Common myeloid progenitor, CD34-positive (primary cell): Measurements from ENCODE around the gene ETNK2.
"Not testable (repeated sequence)": the region's sequence is repeated elsewhere in the genome, so short reads cannot be mapped to it uniquely, and the experiment has no call there.

Experiments used
- CTCF ChIA-PET: fragments of 350-600 bp; sonication (Branson Sonifier 250); formaldehyde crosslinking; loops from one replicate; lab custom pipeline; 2021; ENCODE audit warnings: antibody characterized with exemption; lab: Charles Lee
- POLR2A ChIA-PET: fragments of 350-600 bp; sonication (Branson Sonifier 250); formaldehyde crosslinking; loops from one replicate; lab custom pipeline; 2021; ENCODE audit warnings: antibody characterized with exemption; lab: Charles Lee
- DNase-seq, 3 donors: peaks; one replicate each; pipeline versions ENCODE4 v3.0.0 to v3.0.0-alpha.2; 2013
- H3K27ac ChIP-seq, 2 experiments: 1 replicate in 1 of 2; 2 replicates in 1 of 2; pipeline ENCODE4 v1.7.0; 2013; ENCODE audit warnings: inconsistent platforms in 2 of 2, low read length in 2 of 2, mild to moderate bottlenecking in 2 of 2, low read depth in 1 of 2, moderate library complexity in 1 of 2; ENCODE audit not compliant: severe bottlenecking in 2 of 2, insufficient read depth in 1 of 2, poor library complexity in 1 of 2
- H3K27me3 ChIP-seq, 5 experiments: replicated peaks in 2 of 5; 1 replicate in 3 of 5; 2 replicates in 2 of 5; pipeline versions ENCODE4 v1.6.1 to v1.7.0; 2013; ENCODE audit warnings: low read length in 4 of 5, mild to moderate bottlenecking in 2 of 5, moderate library complexity in 2 of 5, inconsistent platforms in 1 of 5; ENCODE audit not compliant: insufficient read depth in 5 of 5, control insufficient read depth in 4 of 5
- H3K36me3 ChIP-seq, 4 experiments: 1 replicate in 2 of 4; 2 replicates in 2 of 4; pipeline versions ENCODE4 v1.6.1 to v1.7.0; 2013; ENCODE audit warnings: low read length in 3 of 4, control low read depth in 1 of 4, mild to moderate bottlenecking in 1 of 4; ENCODE audit not compliant: control insufficient read depth in 4 of 4, insufficient read depth in 4 of 4
- H3K4me1 ChIP-seq, 4 experiments: 1 replicate in 3 of 4; 2 replicates in 1 of 4; pipeline versions ENCODE4 v1.6.1 to v1.7.1; 2013; ENCODE audit warnings: low read length in 3 of 4, mild to moderate bottlenecking in 3 of 4, control low read depth in 1 of 4, inconsistent platforms in 1 of 4, moderate library complexity in 1 of 4; ENCODE audit not compliant: control insufficient read depth in 4 of 4, insufficient read depth in 4 of 4; ENCODE audit errors: control extremely low read depth in 1 of 4
- H3K4me3 ChIP-seq, 7 experiments: 1 replicate in 4 of 7; 2 replicates in 3 of 7; pipeline versions ENCODE4 v1.5.1 to v1.7.0; 2013; ENCODE audit warnings: mild to moderate bottlenecking in 7 of 7, low read length in 6 of 7, moderate library complexity in 6 of 7, inconsistent platforms in 2 of 7, low read depth in 2 of 7, control low read depth in 1 of 7; ENCODE audit not compliant: insufficient read depth in 4 of 7, control insufficient read depth in 1 of 7; ENCODE audit errors: extremely low read depth in 1 of 7
- H3K9me3 ChIP-seq, 5 experiments: 1 replicate in 4 of 5; 2 replicates in 1 of 5; pipeline versions ENCODE4 v1.6.1 to v1.7.1; 2013; ENCODE audit warnings: low read length in 4 of 5, mild to moderate bottlenecking in 2 of 5, inconsistent platforms in 1 of 5, low read depth in 1 of 5, moderate library complexity in 1 of 5; ENCODE audit not compliant: control insufficient read depth in 4 of 5, insufficient read depth in 2 of 5; ENCODE audit errors: control extremely low read depth in 1 of 5
- whole genome bisulfite sequencing: methylation state at CpG from one replicate; pipeline ENCODE4 v1.1.5; 2013; ENCODE audit not compliant: insufficient coverage; 5-methylcytosine and 5-hydroxymethylcytosine counted together

The ETNK2 gene

DNA sequence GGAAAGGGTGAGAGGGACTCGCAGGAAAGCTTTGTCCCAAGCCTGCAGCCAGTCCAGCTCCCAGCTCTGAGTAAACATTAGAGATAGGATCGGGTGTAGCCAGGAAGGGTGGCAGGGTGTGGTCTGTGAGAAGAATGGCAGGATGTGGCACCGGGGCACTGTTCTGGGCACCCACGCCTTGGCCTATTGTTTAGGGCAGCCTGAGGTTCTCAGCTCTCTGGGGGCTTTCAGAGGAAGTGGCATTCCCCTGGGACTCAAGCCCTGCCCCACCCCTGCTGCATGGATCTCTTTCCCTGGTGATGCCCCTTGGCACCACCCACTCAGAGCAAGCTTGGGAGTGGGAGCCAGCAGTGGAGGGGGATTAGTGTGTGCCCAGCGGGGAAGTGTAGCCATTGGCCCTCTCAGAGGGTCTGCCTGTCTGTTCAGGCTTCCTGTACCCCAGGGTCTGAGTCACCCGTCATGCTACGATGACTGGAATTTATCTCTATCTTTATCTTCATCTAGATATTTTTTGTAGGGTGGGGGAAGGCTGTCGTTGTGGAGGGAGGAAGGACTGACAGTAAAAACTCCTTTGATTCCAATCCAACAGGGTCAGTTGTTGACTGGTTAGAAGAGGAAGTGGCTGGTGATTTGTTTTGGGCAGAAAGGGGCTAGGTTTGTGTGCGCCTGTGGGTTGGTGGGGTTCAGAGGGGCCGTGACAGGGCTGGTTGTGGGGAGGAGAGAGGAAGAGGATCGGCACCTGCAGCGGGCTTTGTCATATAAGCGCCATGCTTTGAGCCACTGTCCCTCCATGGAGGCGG is 47.3 kb downstream of the ETNK2 start:
- H3K4me1 ChIP-seq, result peaks cover 8 to 64% (median 60%) of the 10 kb centered on the region in 4 experiments
- 38% methylated on average over 4 of the region's 14 CpGs for WGBS
- H3K36me3 ChIP-seq, result no peaks in the 10 kb centered on the region
- DNase-seq, result peak; percentile 46 to 90 (median 85)
- H3K27me3 ChIP-seq, result no peaks in the 10 kb centered on the region
- no peaks in the 10 kb centered on the region for H3K9me3 ChIP-seq
- H3K27ac ChIP-seq, result no peak overlapping the region
- POLR2A ChIA-PET, result no interaction called here
- CTCF ChIA-PET, result interaction anchor here (0.9 to 1.6 kb wide), 4 partner anchors 17 to 233 kb away, joined by 3 to 5 read pairs (median 4); partner anchors contain the start of gene SOX13
- peak overlapping the region in 2 of 7 experiments; percentile 16 to 28 for H3K4me3 ChIP-seq

DNA sequence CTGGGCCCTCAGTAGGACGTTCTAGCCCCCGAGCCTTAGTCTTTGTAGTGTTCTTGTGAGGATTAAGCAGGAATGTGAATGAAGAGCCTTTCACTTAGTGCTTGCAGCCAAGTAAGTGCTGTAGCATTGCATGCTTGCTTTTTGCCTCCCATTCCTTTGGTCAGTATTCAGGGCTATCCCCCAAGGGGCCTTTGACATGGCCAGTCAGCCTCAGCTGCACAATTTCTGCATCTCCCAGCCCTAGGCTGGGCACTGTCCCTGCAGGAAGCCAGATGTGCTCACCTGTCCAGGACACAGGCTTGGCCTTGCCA is 48.5 kb downstream of the ETNK2 start:
- Histone ChIP-seq H3K9me3 (no peaks in the 10 kb centered on the region), H3K27me3 (no peaks in the 10 kb centered on the region), H3K4me1 (peaks cover 8 to 55% (median 52%) of the 10 kb centered on the region in 4 experiments), H3K27ac (no peak overlapping the region), H3K36me3 (no peaks in the 10 kb centered on the region), H3K4me3 (peak overlapping the region in 1 of 7 experiments; percentile 23)
- POLR2A ChIA-PET, result no interaction called here
- WGBS, result no CpG with 5 or more reads among the region's 2 CpGs
- CTCF ChIA-PET, result interaction anchor here (1.4 to 1.6 kb wide), 3 partner anchors 30 to 237 kb away, joined by 3 to 5 read pairs (median 4); partner anchors contain the start of gene SOX13
- DNase-seq, result peak in 1 of 3 donors; percentile 16

DNA sequence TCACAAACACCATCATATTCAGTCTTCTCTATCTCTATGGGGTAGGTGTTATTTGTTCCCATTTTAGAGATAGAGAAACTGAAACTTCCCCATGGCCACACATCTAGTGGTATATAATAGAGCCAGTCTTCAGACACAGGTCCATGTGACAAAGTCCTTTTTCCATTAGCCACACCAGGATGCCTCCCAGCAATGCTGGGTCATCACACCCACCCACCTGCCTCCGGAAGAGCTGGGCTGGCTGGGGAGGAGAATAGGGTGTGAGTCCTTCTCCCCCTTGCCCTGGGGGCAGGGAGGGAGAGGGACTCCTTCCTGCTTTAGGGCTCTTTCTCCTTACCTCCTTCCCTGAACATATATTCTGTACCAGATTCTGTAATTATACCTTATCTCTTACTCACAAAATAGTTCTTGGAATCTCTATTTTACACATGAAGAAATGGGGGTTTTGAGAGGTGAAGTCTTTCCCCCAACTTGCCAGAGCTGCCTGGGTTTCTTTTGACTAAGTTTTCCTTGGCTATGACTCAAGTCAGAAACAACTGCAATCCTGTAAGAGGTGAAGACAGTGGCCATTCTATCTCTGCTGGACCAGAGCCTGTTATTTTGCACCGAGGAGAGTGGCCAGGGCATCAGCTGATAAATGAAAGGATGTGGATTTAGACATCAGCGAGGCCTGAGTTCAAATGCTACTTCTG is 49.0 kb downstream of the ETNK2 start:
- Histone ChIP-seq H3K4me1 (peaks cover 8 to 52% (median 51%) of the 10 kb centered on the region in 4 experiments), H3K27me3 (no peaks in the 10 kb centered on the region), H3K36me3 (no peaks in the 10 kb centered on the region), H3K27ac (no peak overlapping the region), H3K4me3 (peak overlapping the region in 3 of 7 experiments; percentile 8 to 36 (median 16)), H3K9me3 (no peaks in the 10 kb centered on the region)
- WGBS, result 86% methylated on average over 2 of the region's 3 CpGs
- peak in 2 of 3 donors; percentile 17 to 35 for DNase-seq
- CTCF ChIA-PET, result interaction anchor here (1.0 to 1.6 kb wide), 3 partner anchors 26 to 236 kb away, joined by 3 to 5 read pairs (median 4); no protein-coding TSS in a partner anchor
- POLR2A ChIA-PET, result interaction anchor here (0.5 kb wide), 1 partner anchor 134 kb away, joined by 3 read pairs; no protein-coding TSS in a partner anchor

DNA sequence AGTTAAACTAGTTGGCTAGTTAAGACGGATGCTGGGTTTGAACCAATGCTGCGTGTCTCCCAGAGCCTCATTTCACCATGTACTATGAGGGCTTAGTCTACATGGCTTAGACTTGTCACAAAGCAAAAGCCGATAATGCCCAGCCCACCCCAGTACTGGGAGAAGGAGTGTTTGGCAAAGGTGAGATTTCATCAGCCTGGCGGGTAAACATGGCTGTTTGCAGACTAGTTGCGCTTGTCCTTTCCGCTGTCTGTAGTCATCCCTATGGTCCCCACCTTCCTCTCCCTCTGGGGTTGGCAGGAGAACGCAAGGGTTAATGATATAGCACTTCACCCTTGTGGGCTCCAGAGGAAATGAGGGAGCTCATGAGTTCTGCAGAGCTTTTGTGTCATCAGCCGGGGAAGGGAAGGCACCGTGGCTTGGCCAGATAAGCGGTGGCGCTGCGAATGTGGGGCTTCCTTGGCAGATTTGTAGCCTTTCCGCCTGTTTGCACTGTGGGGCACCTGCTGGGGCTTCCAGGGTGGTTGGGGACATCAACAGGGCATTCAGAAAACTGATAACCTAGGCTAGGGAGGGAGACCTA is 49.7 kb downstream of the ETNK2 start:
- Histone ChIP-seq H3K27ac (no peak overlapping the region), H3K4me1 (peaks cover 8 to 52% (median 51%) of the 10 kb centered on the region in 4 experiments), H3K27me3 (no peaks in the 10 kb centered on the region), H3K36me3 (no peaks in the 10 kb centered on the region), H3K4me3 (peak overlapping the region in 3 of 7 experiments; percentile 16 to 36 (median 25)), H3K9me3 (no peaks in the 10 kb centered on the region)
- peak; percentile 86 to 97 (median 94) for DNase-seq
- ChIA-PET CTCF (interaction anchor here (0.8 to 1.4 kb wide), 4 partner anchors 26 to 236 kb away, joined by 3 to 6 read pairs (median 4); no protein-coding TSS in a partner anchor), POLR2A (interaction anchor here (0.5 kb wide), 1 partner anchor 133 kb away, joined by 3 read pairs; no protein-coding TSS in a partner anchor)
- 15% methylated on average over 12 of the region's 13 CpGs for WGBS

DNA sequence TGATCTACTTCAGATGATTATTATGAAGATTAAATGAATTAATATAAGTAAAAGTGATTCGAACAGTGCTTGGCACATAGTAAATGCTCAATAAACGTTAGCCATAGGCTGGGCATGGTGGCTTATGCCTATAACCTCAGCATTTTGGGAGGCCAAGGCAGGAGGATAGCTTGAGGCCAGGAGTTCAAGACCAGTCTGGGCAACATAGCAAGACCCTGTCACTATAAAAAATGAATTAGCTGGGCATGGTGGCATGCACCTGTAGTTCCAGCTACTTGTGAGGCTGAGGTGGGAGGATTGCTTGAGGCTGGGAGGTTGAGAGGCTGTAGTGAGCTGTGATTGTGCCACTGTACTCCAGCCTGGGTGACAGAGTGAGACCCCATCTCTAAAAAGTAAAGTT is 52.1 kb downstream of the ETNK2 start:
- H3K36me3 ChIP-seq, H3K4me3 ChIP-seq, H3K27me3 ChIP-seq, H3K27ac ChIP-seq, H3K9me3 ChIP-seq, POLR2A ChIA-PET, DNase-seq: not testable (repeated sequence)
- CTCF ChIA-PET, result interaction anchor here (1.2 kb wide), 1 partner anchor 10 kb away, joined by 3 read pairs; no protein-coding TSS in a partner anchor
- peaks cover 8 to 38% (median 36%) of the 10 kb centered on the region in 4 experiments for H3K4me1 ChIP-seq
- WGBS, result 94% methylated on average over 2 of the region's 2 CpGs

DNA sequence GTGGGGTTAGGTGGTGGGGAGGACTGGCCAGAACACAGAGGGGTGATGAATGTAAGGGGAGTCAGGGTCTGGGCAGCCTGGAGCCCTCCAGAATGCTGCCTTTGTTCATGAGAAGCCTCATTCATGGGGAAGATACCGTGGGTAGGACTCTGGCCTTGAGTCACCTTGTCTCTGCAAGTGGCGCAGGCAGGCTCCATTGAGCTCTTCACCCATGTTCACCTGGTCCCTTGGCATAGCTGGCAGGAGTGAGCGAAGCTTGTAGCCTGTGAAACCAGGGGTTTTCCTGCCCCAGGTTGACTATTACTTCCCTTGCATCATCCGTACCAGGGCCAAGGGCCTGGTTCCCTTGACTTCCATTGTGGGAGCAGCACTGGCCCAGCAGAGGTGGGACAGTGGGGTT is 53.2 kb downstream of the ETNK2 start:
- Histone ChIP-seq H3K36me3 (no peaks in the 10 kb centered on the region), H3K4me1 (peaks cover 8 to 27% (median 25%) of the 10 kb centered on the region in 4 experiments), H3K27me3 (no peaks in the 10 kb centered on the region), H3K27ac (no peak overlapping the region), H3K9me3 (no peaks in the 10 kb centered on the region), H3K4me3 (no peak overlapping the region)
- CTCF ChIA-PET, result no interaction called here
- POLR2A ChIA-PET, result no interaction called here
- 98% methylated on average over 4 of the region's 4 CpGs for WGBS
- DNase-seq, result no peak
